Head of caudate nucleus (tissue), 42 donors: ENCODE results near the gene ALDH9A1.
"Not testable (repeated sequence)": the region's sequence is repeated elsewhere in the genome, so short reads cannot be mapped to it uniquely, and the experiment has no call there.

Experiments
- DNase-seq, 42 donors: peaks; one replicate each; pipeline versions ENCODE4 v3.0.0 to v3.0.0-alpha.2; 2020 to 2021; ENCODE audit warnings: mixed read lengths in 7 of 42
- intact Hi-C: fragments of 100-400 bp; cut with DNase I; formaldehyde crosslinking; loops from one replicate; pipeline ENCODE4 v1.15.0; 2022

ALDH9A1 gene

DNA sequence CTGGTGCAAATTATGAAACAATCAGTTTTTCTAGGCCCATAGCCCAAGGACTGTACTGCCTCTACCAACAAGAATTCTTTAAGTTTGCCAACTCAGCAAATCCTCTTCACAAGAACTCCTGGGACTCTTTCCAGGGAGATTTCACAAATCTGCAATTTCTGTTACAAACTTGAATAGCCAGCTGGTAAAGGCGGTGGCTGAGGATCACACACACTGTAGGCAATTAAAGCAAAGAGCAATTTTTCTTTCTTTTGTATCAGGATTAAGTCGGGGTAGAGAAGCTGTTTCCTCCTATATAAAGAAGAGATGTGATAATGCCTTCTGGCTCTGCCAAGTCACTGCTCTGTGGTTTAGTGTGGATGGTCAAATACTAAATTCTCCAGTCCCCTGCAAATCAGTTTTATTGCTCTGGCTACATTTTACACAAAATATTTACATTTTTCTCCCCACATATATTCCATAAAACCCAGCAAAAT is 1.7 kb downstream of the ALDH9A1 start:
- intact Hi-C loops = loop anchor here (5.0 kb wide), 2 partner anchors 64 to 71 kb away; partner anchors contain the start of genes MGST3 and TMCO1
- DNase-seq = peak in 7 of 42 donors; percentile 2 to 45 (median 13)

GRCh38 chr1:165695031-165695430 is 3.3 kb downstream of the ALDH9A1 start:
- intact Hi-C loops = loop anchor here (5.0 kb wide), 2 partner anchors 63 to 72 kb away; partner anchors contain the start of genes MGST3 and TMCO1
- DNase-seq = no peak

GRCh38 chr1:165688046-165688445 is 10.3 kb downstream of the ALDH9A1 start:
- DNase-seq = no peak
- intact Hi-C loops = no loop called here

DNA sequence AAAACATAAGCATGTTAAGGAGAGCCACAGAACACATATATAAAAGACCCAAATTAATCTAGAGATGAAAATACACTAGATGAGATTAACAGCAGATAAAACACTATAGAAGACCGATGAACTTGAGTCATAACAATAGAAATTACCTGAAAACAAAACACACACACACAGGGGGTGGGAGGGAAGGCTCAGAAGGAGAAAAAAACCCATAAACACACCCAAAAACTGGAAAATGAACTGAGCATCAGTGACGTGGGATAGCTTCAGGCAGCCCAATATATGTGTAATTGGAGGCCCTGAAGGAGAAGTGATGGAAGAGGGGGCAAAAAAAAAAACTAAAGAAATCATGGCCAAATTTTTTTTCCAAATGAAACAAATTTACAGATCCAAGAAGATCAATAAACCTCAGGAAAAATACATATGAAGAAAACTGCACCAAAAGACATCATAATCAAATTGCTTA is 11.4 kb downstream of the ALDH9A1 start:
- intact Hi-C loops = no loop called here
- no peak for DNase-seq

GRCh38 chr1:165686121-165686970 is 12.0 kb downstream of the ALDH9A1 start:
- intact Hi-C loops = no loop called here
- no peak for DNase-seq

GRCh38 chr1:165683848-165684485 is 14.4 kb downstream of the ALDH9A1 start:
- no peak for DNase-seq
- intact Hi-C loops = no loop called here

DNA sequence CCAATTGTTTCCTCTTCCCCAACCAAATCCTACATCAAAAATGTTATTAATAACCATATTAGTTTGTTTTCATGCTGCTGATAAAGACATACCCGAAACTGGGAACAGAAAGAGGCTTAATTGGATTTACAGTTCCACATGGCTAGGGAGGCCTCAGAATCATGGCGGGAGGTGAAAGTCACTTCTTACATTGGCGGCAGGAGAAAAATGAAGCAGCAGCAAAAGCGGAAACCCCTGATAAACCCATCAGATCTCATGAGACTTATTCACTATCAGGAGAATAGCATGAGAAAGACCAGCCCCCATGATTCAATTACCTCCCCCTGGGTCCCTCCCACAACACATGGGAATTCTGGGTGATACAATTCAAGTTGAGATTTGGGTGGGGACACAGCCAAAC is 17.6 kb downstream of the ALDH9A1 start:
- DNase-seq, intact Hi-C loops: not testable (repeated sequence)

- no peak for DNase-seq
- intact Hi-C loops = no loop called here
Observed at GRCh38 chr1:165680303-165680702, 18.1 kb downstream of the ALDH9A1 start.

DNA sequence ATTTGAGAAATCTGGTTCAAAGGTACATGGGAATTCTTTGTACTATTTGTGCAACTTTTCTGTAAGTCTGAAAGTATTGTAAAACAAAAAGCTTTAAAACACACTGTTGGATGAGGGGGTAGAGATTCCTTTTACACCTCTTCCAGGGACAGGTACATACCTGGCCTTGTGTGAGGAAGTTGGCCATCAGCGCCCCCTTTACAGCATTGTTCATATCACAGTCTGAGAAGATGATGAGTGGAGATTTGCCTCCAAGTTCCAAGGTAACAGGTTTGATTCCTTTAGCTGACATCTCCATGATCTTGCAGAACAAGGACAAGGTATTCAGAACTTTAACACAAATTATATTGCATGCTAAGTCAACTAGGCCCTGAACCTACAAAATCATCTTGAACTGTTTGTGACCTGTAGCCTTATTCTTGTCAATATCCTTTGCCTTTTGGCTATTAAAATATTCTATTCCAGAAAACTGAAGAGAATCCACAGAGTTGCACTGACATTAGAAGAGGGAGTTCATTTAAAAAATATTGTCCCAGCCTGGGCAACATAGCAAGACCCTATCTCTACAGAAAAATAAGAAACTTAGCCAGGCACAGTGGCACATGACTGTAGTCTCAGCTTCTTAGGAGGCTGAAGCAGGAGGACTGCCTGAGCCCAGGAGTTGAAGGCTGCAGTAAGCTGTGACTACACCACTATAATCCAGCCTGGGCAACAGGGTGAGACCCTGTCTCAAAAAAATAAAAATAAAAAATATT is 18.9 kb downstream of the ALDH9A1 start:
- intact Hi-C loops = no loop called here
- no peak for DNase-seq

- intact Hi-C loops = no loop called here
- no peak for DNase-seq
Observed at GRCh38 chr1:165678509-165678908, 19.9 kb downstream of the ALDH9A1 start.

DNA sequence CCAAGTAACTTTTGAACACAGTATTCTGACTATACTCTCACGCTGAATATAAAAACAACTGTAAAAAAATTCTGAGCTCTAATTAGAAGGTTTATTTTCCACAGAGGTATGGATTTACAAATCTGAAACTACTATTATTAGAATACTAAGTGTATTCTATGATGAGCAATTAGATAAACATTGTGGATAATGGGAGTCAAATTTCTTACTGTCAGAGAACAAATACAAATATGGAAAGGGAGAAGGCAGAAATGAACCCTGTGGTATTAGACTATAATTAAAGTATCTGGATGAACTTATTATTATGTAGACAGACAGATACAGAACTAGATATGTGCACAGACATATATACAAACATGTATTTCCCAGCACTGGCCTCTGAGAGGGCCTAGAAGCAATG is 22.6 kb downstream of the ALDH9A1 start:
- DNase-seq = no peak
- intact Hi-C loops = no loop called here

- no peak for DNase-seq
- intact Hi-C loops = no loop called here
Observed at GRCh38 chr1:165674599-165674998, 23.8 kb downstream of the ALDH9A1 start.

DNA sequence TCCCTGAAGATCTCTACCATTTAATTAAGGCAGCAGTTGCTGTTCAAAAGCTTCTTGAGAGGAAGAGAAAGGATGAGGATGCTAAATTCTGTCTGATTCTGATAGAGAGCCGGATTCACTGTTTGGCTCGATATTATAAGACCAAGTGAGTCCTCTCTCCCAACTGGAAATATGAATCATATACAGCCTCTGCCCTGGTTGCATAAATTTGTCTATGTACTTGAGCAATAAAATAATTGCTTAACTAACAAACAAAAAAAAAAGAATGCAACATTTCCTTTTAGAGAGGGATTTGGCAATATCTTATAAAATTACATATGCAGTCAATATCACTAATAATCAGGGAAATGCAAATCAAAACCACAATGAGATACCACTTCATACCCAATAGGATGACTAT is 26.8 kb downstream of the ALDH9A1 start:
- intact Hi-C loops = no loop called here
- no peak for DNase-seq

- no peak for DNase-seq
- intact Hi-C loops = no loop called here
Observed at GRCh38 chr1:165668184-165668583, 30.2 kb downstream of the ALDH9A1 start.

DNA sequence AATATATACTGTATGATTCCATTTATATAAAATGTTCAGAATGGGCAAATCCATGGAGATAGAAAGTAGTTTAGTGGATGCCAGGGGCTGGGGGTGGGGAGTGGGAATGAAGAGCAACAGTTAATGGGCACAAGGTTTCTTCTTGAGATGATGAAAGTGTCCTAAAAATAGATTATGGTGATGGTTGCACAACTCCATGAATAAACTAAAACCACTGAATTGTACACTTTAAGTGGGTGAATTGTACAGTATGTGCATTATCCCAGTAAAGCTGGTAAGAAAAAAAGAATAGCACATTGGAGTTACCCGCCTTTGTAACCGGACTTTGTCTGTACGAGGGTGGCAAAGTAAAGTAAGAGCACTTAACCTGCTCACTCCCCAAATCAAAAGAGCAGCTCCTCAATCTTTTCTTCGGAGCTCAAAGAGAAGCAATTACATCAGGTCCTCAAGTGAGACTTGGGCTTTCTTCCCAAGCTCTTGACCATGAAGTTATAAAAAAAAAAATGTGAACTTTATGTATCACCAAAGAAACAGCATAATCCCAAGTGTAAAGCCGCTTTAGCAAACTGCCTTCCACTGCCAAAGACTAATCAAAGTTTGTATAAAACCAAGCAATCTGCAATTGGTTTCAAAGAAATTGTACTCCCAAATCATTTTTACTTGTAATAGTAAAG is 32.1 kb downstream of the ALDH9A1 start:
- no peak for DNase-seq
- intact Hi-C loops = no loop called here

- intact Hi-C loops = no loop called here
- DNase-seq = no peak
Observed at GRCh38 chr1:165662186-165662585, 36.2 kb downstream of the ALDH9A1 start.

- DNase-seq = no peak
- intact Hi-C loops = no loop called here
Observed at GRCh38 chr1:165661703-165662102, 36.7 kb downstream of the ALDH9A1 start.

GRCh38 chr1:165659581-165659895 is 38.8 kb downstream of the ALDH9A1 start:
- no peak for DNase-seq
- intact Hi-C loops = no loop called here
